IMR-90 (cell line): Measurements from ENCODE around the gene USP25. TPM values are rescaled to one million over a fixed set of nuclear protein-coding genes. Genes with fewer than 3 reads are reported as not detected.

Experiments
- ATAC-seq: fragments of 200-7000 bp; cut with Tn5 transposase; 2 replicates; pipeline ENCODE4 v1.9.1; 2020; ENCODE audit warnings: low read depth, mild to moderate bottlenecking, moderate library complexity
- BruUV-seq: library from RNA; stranded (reverse); fragments of 400-500 nt; replicated peaks from 2 replicates; lab custom pipeline; 2021; lab: Mats Ljungman, UMichigan
- CTCF ChIA-PET: fragments of 300-600 bp; formaldehyde crosslinking; extraction: SDS; loops from one replicate; lab custom pipeline; 2021; ENCODE audit warnings: antibody characterized with exemption; lab: Yijun Ruan, JAX
- POLR2A ChIA-PET: fragments of 300-600 bp; sonication (Branson Sonifier 250); formaldehyde crosslinking; loops from one replicate; lab custom pipeline; 2022; ENCODE audit warnings: antibody characterized with exemption; ENCODE audit not compliant: unreplicated experiment; lab: Charles Lee
- DNase-seq: peaks from one replicate; pipeline ENCODE4 v3.0.0; 2013
- H2AFZ ChIP-seq: replicated peaks from 2 replicates; pipeline ENCODE3; 2013; ENCODE audit warnings: low read length, mild to moderate bottlenecking; ENCODE audit not compliant: poor library complexity
- H2AK5ac ChIP-seq: 2 replicates; pipeline ENCODE4 v1.6.1; 2013; ENCODE audit warnings: low read depth, low read length, inconsistent platforms
- H2AK9ac ChIP-seq: replicated peaks from 2 replicates; pipeline ENCODE3; 2013; ENCODE audit warnings: mild to moderate bottlenecking, low read depth, low read length, moderate library complexity; ENCODE audit not compliant: poor library complexity
- H2BK120ac ChIP-seq: 2 replicates; pipeline ENCODE4 v1.6.1; 2013; ENCODE audit warnings: low read depth, low read length, inconsistent platforms
- H2BK15ac ChIP-seq: 3 replicates; pipeline ENCODE4 v1.6.1; 2013; ENCODE audit warnings: low read depth, low read length, inconsistent platforms
- H2BK20ac ChIP-seq: 2 replicates; pipeline ENCODE4 v1.6.1; 2013; ENCODE audit warnings: low read depth, mild to moderate bottlenecking, inconsistent platforms, low read length, moderate library complexity
- H2BK5ac ChIP-seq: 2 replicates; pipeline ENCODE4 v1.6.1; 2013; ENCODE audit warnings: mild to moderate bottlenecking, low read depth, low read length, inconsistent platforms; ENCODE audit not compliant: poor library complexity, severe bottlenecking
- H3K14ac ChIP-seq: replicated peaks from 2 replicates; pipeline ENCODE4 v1.6.1; 2013; ENCODE audit warnings: low read depth, low read length, inconsistent platforms
- H3K18ac ChIP-seq: 2 replicates; pipeline ENCODE4 v1.6.1; 2013; ENCODE audit warnings: low read depth, low read length, control low read depth
- H3K23ac ChIP-seq: 2 replicates; pipeline ENCODE4 v1.6.1; 2013; ENCODE audit warnings: low read depth, low read length, inconsistent platforms
- H3K27ac ChIP-seq: 2 replicates; pipeline ENCODE4 v1.5.1; 2013; ENCODE audit warnings: mild to moderate bottlenecking, control low read depth, low read length; ENCODE audit not compliant: insufficient read depth
- H3K27me3 ChIP-seq: 2 replicates; pipeline ENCODE4 v1.6.1; 2013; ENCODE audit warnings: low read length; ENCODE audit not compliant: control insufficient read depth, insufficient read depth
- H3K36me3 ChIP-seq: 2 replicates; pipeline ENCODE4 v1.6.1; 2013; ENCODE audit warnings: low read length, mixed read lengths; ENCODE audit not compliant: control insufficient read depth, insufficient read depth
- H3K4ac ChIP-seq: 2 replicates; pipeline ENCODE4 v1.6.1; 2013; ENCODE audit warnings: low read depth, low read length, inconsistent platforms
- H3K4me1 ChIP-seq: 2 replicates; pipeline ENCODE4 v1.6.1; 2013; ENCODE audit warnings: low read length, mixed read lengths; ENCODE audit not compliant: control insufficient read depth, insufficient read depth
- H3K4me2 ChIP-seq: 2 replicates; pipeline ENCODE4 v1.6.1; 2013; ENCODE audit warnings: low read depth, mild to moderate bottlenecking, control low read depth, low read length, moderate library complexity
- H3K4me3 ChIP-seq: 2 replicates; pipeline ENCODE4 v1.5.1; 2013; ENCODE audit warnings: low read depth, mild to moderate bottlenecking, control low read depth, low read length, moderate library complexity; ENCODE audit not compliant: insufficient read depth
- H3K56ac ChIP-seq: 2 replicates; pipeline ENCODE4 v1.6.1; 2013; ENCODE audit warnings: low read length, inconsistent platforms; ENCODE audit not compliant: insufficient read depth; ENCODE audit errors: extremely low read depth
- H3K79me1 ChIP-seq, 2 experiments: 2 replicates each; pipeline ENCODE4 v1.6.1; 2013; ENCODE audit warnings: low read length in 2 of 2, inconsistent platforms in 1 of 2, low read depth in 1 of 2
- H3K9ac ChIP-seq: 2 replicates; pipeline ENCODE4 v1.6.1; 2013; ENCODE audit warnings: low read depth, low read length, control low read depth
- H3K9me1 ChIP-seq: 2 replicates; pipeline ENCODE4 v1.6.1; 2013; ENCODE audit warnings: low read length, inconsistent platforms; ENCODE audit not compliant: insufficient read depth
- H3K9me3 ChIP-seq: 2 replicates; pipeline ENCODE4 v1.6.1; 2013; ENCODE audit warnings: low read length; ENCODE audit not compliant: control insufficient read depth, insufficient read depth
- H4K20me1 ChIP-seq: 2 replicates; pipeline ENCODE4 v1.6.1; 2013; ENCODE audit warnings: low read length, inconsistent platforms; ENCODE audit not compliant: insufficient read depth
- H4K5ac ChIP-seq: 2 replicates; pipeline ENCODE4 v1.6.1; 2013; ENCODE audit warnings: mild to moderate bottlenecking, low read depth, low read length, control low read depth
- H4K8ac ChIP-seq, 2 experiments: 2 replicates each; pipeline ENCODE4 v1.6.1; 2013; ENCODE audit warnings: low read depth in 2 of 2, low read length in 2 of 2, control low read depth in 1 of 2, inconsistent platforms in 1 of 2
- H4K91ac ChIP-seq: 2 replicates; pipeline ENCODE4 v1.6.1; 2013; ENCODE audit warnings: low read depth, low read length, inconsistent platforms; ENCODE audit not compliant: insufficient read depth
- BHLHE40 ChIP-seq: fragments of 150-350 bp; IDR thresholded peaks from 2 replicates; pipeline ENCODE4 v1.6.1; 2016; ENCODE audit warnings: mild to moderate bottlenecking, low read depth, low read length
- CEBPB ChIP-seq: IDR thresholded peaks from 2 replicates; pipeline ENCODE4 v1.6.1; 2012; ENCODE audit warnings: low read depth, low read length, improper control_type of control experiment
- CHD1 ChIP-seq: IDR thresholded peaks from 2 replicates; pipeline ENCODE4 v1.6.1; 2012; ENCODE audit warnings: low read depth, low read length, improper control_type of control experiment
- CTCF ChIP-seq: conservative IDR thresholded peaks from 2 replicates; pipeline ENCODE4 v1.5.1; 2012; ENCODE audit warnings: mild to moderate bottlenecking, low read depth, low read length, improper control_type of control experiment
- ELK1 ChIP-seq: fragments of 150-350 bp; IDR thresholded peaks from 2 replicates; pipeline ENCODE4 v1.6.1; 2016; ENCODE audit warnings: low read depth, mild to moderate bottlenecking, low read length, moderate library complexity, borderline replicate concordance
- FOS ChIP-seq: fragments of 150-350 bp; IDR thresholded peaks from 2 replicates; pipeline ENCODE4 v1.6.1; 2016; ENCODE audit warnings: low read depth, low read length
- MAFK ChIP-seq: IDR thresholded peaks from 2 replicates; pipeline ENCODE4 v1.6.1; 2012; ENCODE audit warnings: low read depth, low read length, improper control_type of control experiment
- MAZ ChIP-seq: IDR thresholded peaks from 2 replicates; pipeline ENCODE4 v1.6.1; 2012; ENCODE audit warnings: low read depth, mild to moderate bottlenecking, low read length, improper control_type of control experiment, moderate library complexity, borderline replicate concordance
- MXI1 ChIP-seq: IDR thresholded peaks from 2 replicates; pipeline ENCODE4 v1.6.1; 2012; ENCODE audit warnings: low read depth, mild to moderate bottlenecking, low read length, moderate library complexity, borderline replicate concordance
- NFE2L2 ChIP-seq: fragments of 150-350 bp; IDR thresholded peaks from 2 replicates; pipeline ENCODE4 v1.6.1; 2016; ENCODE audit warnings: low read depth, mild to moderate bottlenecking, low read length
- POLR2A ChIP-seq: IDR thresholded peaks from 2 replicates; pipeline ENCODE4 v1.6.1; 2012; ENCODE audit warnings: mild to moderate bottlenecking, low read depth, low read length
- RAD21 ChIP-seq: IDR thresholded peaks from 2 replicates; pipeline ENCODE4 v1.6.1; 2012; ENCODE audit warnings: low read length, improper control_type of control experiment
- RCOR1 ChIP-seq: IDR thresholded peaks from 2 replicates; pipeline ENCODE4 v1.6.1; 2012; ENCODE audit warnings: mild to moderate bottlenecking, low read length, improper control_type of control experiment; ENCODE audit not compliant: insufficient replicate concordance
- RFX5 ChIP-seq: IDR thresholded peaks from 2 replicates; pipeline ENCODE4 v1.8.0; 2012; ENCODE audit warnings: low read depth, mild to moderate bottlenecking, low read length, moderate library complexity
- SMC3 ChIP-seq: fragments of 150-350 bp; IDR thresholded peaks from 2 replicates; pipeline ENCODE4 v1.6.1; 2016; ENCODE audit warnings: low read depth, mild to moderate bottlenecking, antibody characterized with exemption, low read length, moderate library complexity
- USF2 ChIP-seq: fragments of 150-350 bp; IDR thresholded peaks from 2 replicates; pipeline ENCODE4 v1.6.1; 2017; ENCODE audit warnings: mild to moderate bottlenecking, antibody characterized with exemption, low read length, low read depth
- WGBS, 2 experiments: methylation state at CpG; one replicate each; pipeline versions ENCODE4 v1.1.5 to v1.1.7; 2013; ENCODE audit warnings: missing lambda C conversion rate in 2 of 2; ENCODE audit not compliant: insufficient read length in 1 of 2; ENCODE audit errors: extremely low coverage in 2 of 2; 5-methylcytosine and 5-hydroxymethylcytosine counted together
- dilution Hi-C: fragments of 300-500 bp; cut with HindIII; formaldehyde crosslinking; loops from one replicate; pipeline ENCODE4 v1.14.3; 2018; ENCODE audit warnings: low sequenced_read_pairs; ENCODE audit not compliant: unreplicated experiment
- in situ Hi-C: fragments of 300-500 bp; cut with MboI; formaldehyde crosslinking; loops from 3 replicates; pipeline ENCODE4 v1.14.3; 2019; ENCODE audit warnings: low sequenced_read_pairs, inconsistent platforms, mixed read lengths
- intact Hi-C: fragments of 100-400 bp; cut with micrococcal nuclease; formaldehyde crosslinking; loops from 2 replicates; pipeline ENCODE4 v1.10.0; 2022
- polyA plus RNA-seq, 3 experiments: library from polyadenylated mRNA; depleted of rRNA; stranded (reverse); fragments of >200 nt; gene quantifications; 2 replicates each; pipeline ENCODE4 v1.2.3, GENCODE V29; 2012; ENCODE audit warnings: low replicate concordance in 1 of 3
- total RNA-seq: library from RNA; depleted of rRNA; stranded (reverse); fragments of >200 nt; gene quantifications from 2 replicates; pipeline ENCODE4 v1.2.3, GENCODE V29; 2012

Gene USP25
- total and polyA plus RNA-seq, 2 of the 4 experiments (the other 2 are of a cell fraction): 9.3 to 23.3 TPM

GRCh38 chr21:15804247-15805005 is 74.6 kb downstream of the USP25 start:
- H2BK120ac ChIP-seq: no peak overlapping the region
- WGBS, 2 experiments: 100% methylated on average over 1 of the region's 4 CpGs; no CpG with 5 or more reads in 1 of the 2 experiments
- no peak overlapping the region for H3K27ac ChIP-seq
- no peak for TF ChIP-seq POLR2A
- no peak for TF ChIP-seq USF2
- TF ChIP-seq RAD21: no peak
- TF ChIP-seq BHLHE40: no peak
- TF ChIP-seq MAZ: no peak
- TF ChIP-seq CEBPB: no peak
- no peak for TF ChIP-seq ELK1
- TF ChIP-seq MAFK: no peak
- TF ChIP-seq CHD1: no peak
- TF ChIP-seq NFE2L2: no peak
- no peak for TF ChIP-seq FOS
- TF ChIP-seq MXI1: no peak
- no peak for TF ChIP-seq CTCF
- no peak for TF ChIP-seq SMC3
- TF ChIP-seq RCOR1: no peak
- TF ChIP-seq RFX5: no peak
- no peak overlapping the region for H4K5ac ChIP-seq
- H3K14ac ChIP-seq: no peak overlapping the region
- H3K4ac ChIP-seq: no peak overlapping the region
- H3K9me1 ChIP-seq: no peaks in the 10 kb centered on the region
- no peaks in the 10 kb centered on the region for H3K27me3 ChIP-seq
- in situ Hi-C loops (no loop called here), intact Hi-C loops (no loop called here), dilution Hi-C loops (no loop called here)
- no peak for DNase-seq
- no peak for ATAC-seq
- no peak overlapping the region for H3K4me3 ChIP-seq
- no peak overlapping the region for H4K8ac ChIP-seq
- no TSS peak for BruUV-seq
- no peaks in the 10 kb centered on the region for H3K9me3 ChIP-seq
- H3K9ac ChIP-seq: no peak overlapping the region
- ChIA-PET CTCF (no interaction called here), POLR2A (no interaction called here)
- peaks cover 3% of the 10 kb centered on the region for H3K4me1 ChIP-seq
- H4K20me1 ChIP-seq: no peaks in the 10 kb centered on the region
- no peak overlapping the region for H3K56ac ChIP-seq
- H3K23ac ChIP-seq: no peak overlapping the region
- H2BK20ac ChIP-seq: no peak overlapping the region
- H2AK9ac ChIP-seq: no peak overlapping the region
- H3K4me2 ChIP-seq: no peak overlapping the region
- H3K36me3 ChIP-seq: no peaks in the 10 kb centered on the region
- no peak overlapping the region for H3K18ac ChIP-seq
- no peak overlapping the region for H2AFZ ChIP-seq
- no peak overlapping the region for H2BK15ac ChIP-seq
- no peak overlapping the region for H2BK5ac ChIP-seq
- no peak overlapping the region for H4K91ac ChIP-seq
- H2AK5ac ChIP-seq: no peak overlapping the region
- peaks cover 4 to 14% of the 10 kb centered on the region in 2 experiments; a peak in 2 of 4 replicates for H3K79me1 ChIP-seq
